Measurements from ENCODE around the gene ADAMTS13. TPM values are rescaled to one million over a fixed set of nuclear protein-coding genes. Genes with fewer than 3 reads are reported as not detected.
"Not testable (repeated sequence)": the region's sequence is repeated elsewhere in the genome, so short reads cannot be mapped to it uniquely, and the experiment has no call there.

The ADAMTS13 gene
- total RNA-seq, 3 donors from 2014 or later, result 0.60 to 0.91 (median 0.79) TPM

- Mint-ChIP-seq H3K4me1 (ENCODE audit: low read depth) (no peaks in the 10 kb centered on the region), H3K4me3 (no peak overlapping the region), H3K9me3 (no peaks in the 10 kb centered on the region), H3K36me3 (ENCODE audit: insufficient read depth) (no peaks in the 10 kb centered on the region), H3K27me3 (ENCODE audit: low read depth) (peaks cover 2% of the 10 kb centered on the region)
- ATAC-seq (no peak), DNase-seq (no peak)
These were observed 36.7 kb upstream of the ADAMTS13 start for GRCh38 chr9:133385452-133385851.

- Mint-ChIP-seq H3K4me3 (no peak overlapping the region), H3K27me3 (ENCODE audit: low read depth) (peaks cover 2% of the 10 kb centered on the region), H3K4me1 (ENCODE audit: low read depth) (no peaks in the 10 kb centered on the region), H3K36me3 (ENCODE audit: insufficient read depth) (no peaks in the 10 kb centered on the region), H3K9me3 (no peaks in the 10 kb centered on the region)
- DNase-seq, result no peak
- ATAC-seq, result no peak
These were observed 35.8 kb upstream of the ADAMTS13 start for GRCh38 chr9:133386338-133386737.

- H3K4me1 Mint-ChIP-seq (ENCODE audit: low read depth), result no peaks in the 10 kb centered on the region
- peaks cover 2% of the 10 kb centered on the region for H3K27me3 Mint-ChIP-seq (ENCODE audit: low read depth)
- no peaks in the 10 kb centered on the region for H3K36me3 Mint-ChIP-seq (ENCODE audit: insufficient read depth)
- H3K9me3 Mint-ChIP-seq, result no peaks in the 10 kb centered on the region
- no peak for ATAC-seq
- no peak overlapping the region for H3K4me3 Mint-ChIP-seq
- no peak for DNase-seq
These were observed 34.5 kb upstream of the ADAMTS13 start for GRCh38 chr9:133387680-133388079.

- no peak for DNase-seq
- Mint-ChIP-seq H3K36me3 (ENCODE audit: insufficient read depth) (no peaks in the 10 kb centered on the region), H3K27me3 (ENCODE audit: low read depth) (peaks cover 2% of the 10 kb centered on the region), H3K4me1 (ENCODE audit: low read depth) (no peaks in the 10 kb centered on the region), H3K9me3 (no peaks in the 10 kb centered on the region), H3K4me3 (no peak overlapping the region)
- ATAC-seq, result no peak
These were observed 33.1 kb upstream of the ADAMTS13 start for GRCh38 chr9:133389025-133389557.

GRCh38 chr9:133389562-133389961 lies 32.6 kb upstream of the ADAMTS13 start:
- DNase-seq, result no peak
- Mint-ChIP-seq H3K36me3 (ENCODE audit: insufficient read depth) (no peaks in the 10 kb centered on the region), H3K9me3 (no peaks in the 10 kb centered on the region), H3K27me3 (ENCODE audit: low read depth) (peaks cover 5% of the 10 kb centered on the region), H3K4me3 (no peak overlapping the region), H3K4me1 (ENCODE audit: low read depth) (no peaks in the 10 kb centered on the region)
- no peak for ATAC-seq

GRCh38 chr9:133390713-133391112 lies 31.5 kb upstream of the ADAMTS13 start:
- H3K4me1 Mint-ChIP-seq (ENCODE audit: low read depth), result no peaks in the 10 kb centered on the region
- ATAC-seq (no peak), DNase-seq (no peak)
- H3K27me3 Mint-ChIP-seq (ENCODE audit: low read depth), result peaks cover 7% of the 10 kb centered on the region
- no peaks in the 10 kb centered on the region for H3K9me3 Mint-ChIP-seq
- H3K36me3 Mint-ChIP-seq (ENCODE audit: insufficient read depth), result no peaks in the 10 kb centered on the region
- no peak overlapping the region for H3K4me3 Mint-ChIP-seq

- H3K4me1 Mint-ChIP-seq (ENCODE audit: low read depth); ATAC-seq; H3K4me3 Mint-ChIP-seq: not testable (repeated sequence)
These were observed 30.7 kb upstream of the ADAMTS13 start for GRCh38 chr9:133391449-133391848.

GRCh38 chr9:133392308-133392707 lies 29.9 kb upstream of the ADAMTS13 start:
- not testable (repeated sequence) for H3K4me1 Mint-ChIP-seq (ENCODE audit: low read depth); DNase-seq; H3K27me3 Mint-ChIP-seq (ENCODE audit: low read depth); ATAC-seq; H3K36me3 Mint-ChIP-seq (ENCODE audit: insufficient read depth); H3K9me3 Mint-ChIP-seq; H3K4me3 Mint-ChIP-seq

More at GRCh38 chr9:133391449-133391848, 30.7 kb upstream of the ADAMTS13 start:
- H3K9me3 Mint-ChIP-seq; H3K27me3 Mint-ChIP-seq (ENCODE audit: low read depth); DNase-seq; H3K36me3 Mint-ChIP-seq (ENCODE audit: insufficient read depth): not testable (repeated sequence)

GRCh38 chr9:133393399-133393798 lies 28.8 kb upstream of the ADAMTS13 start:
- ATAC-seq (no peak), DNase-seq (no peak)
- Mint-ChIP-seq H3K36me3 (ENCODE audit: insufficient read depth) (no peaks in the 10 kb centered on the region), H3K4me1 (ENCODE audit: low read depth) (no peaks in the 10 kb centered on the region), H3K4me3 (no peak overlapping the region), H3K9me3 (no peaks in the 10 kb centered on the region), H3K27me3 (ENCODE audit: low read depth) (peaks cover 7% of the 10 kb centered on the region)

GRCh38 chr9:133394687-133395271 lies 27.4 kb upstream of the ADAMTS13 start:
- no peak overlapping the region for H3K4me3 Mint-ChIP-seq
- peaks cover 6% of the 10 kb centered on the region for H3K27me3 Mint-ChIP-seq (ENCODE audit: low read depth)
- H3K9me3 Mint-ChIP-seq, result no peaks in the 10 kb centered on the region
- DNase-seq, result no peak
- H3K4me1 Mint-ChIP-seq (ENCODE audit: low read depth), result no peaks in the 10 kb centered on the region
- ATAC-seq, result no peak
- H3K36me3 Mint-ChIP-seq (ENCODE audit: insufficient read depth), result no peaks in the 10 kb centered on the region

GRCh38 chr9:133396952-133397351 lies 25.2 kb upstream of the ADAMTS13 start:
- ATAC-seq, result no peak
- Mint-ChIP-seq H3K4me3 (no peak overlapping the region), H3K36me3 (ENCODE audit: insufficient read depth) (no peaks in the 10 kb centered on the region), H3K9me3 (no peaks in the 10 kb centered on the region), H3K4me1 (ENCODE audit: low read depth) (no peaks in the 10 kb centered on the region), H3K27me3 (ENCODE audit: low read depth) (peaks cover 5% of the 10 kb centered on the region)
- DNase-seq, result no peak

- DNase-seq (no peak), ATAC-seq (no peak)
- peaks cover 5% of the 10 kb centered on the region for H3K27me3 Mint-ChIP-seq (ENCODE audit: low read depth)
- H3K36me3 Mint-ChIP-seq (ENCODE audit: insufficient read depth), result no peaks in the 10 kb centered on the region
- no peaks in the 10 kb centered on the region for H3K4me1 Mint-ChIP-seq (ENCODE audit: low read depth)
- no peak overlapping the region for H3K4me3 Mint-ChIP-seq
- H3K9me3 Mint-ChIP-seq, result no peaks in the 10 kb centered on the region
These were observed 24.8 kb upstream of the ADAMTS13 start for GRCh38 chr9:133397370-133397769.

- Mint-ChIP-seq H3K27me3 (ENCODE audit: low read depth) (peaks cover 5% of the 10 kb centered on the region), H3K36me3 (ENCODE audit: insufficient read depth) (no peaks in the 10 kb centered on the region), H3K4me1 (ENCODE audit: low read depth) (no peaks in the 10 kb centered on the region), H3K4me3 (no peak overlapping the region), H3K9me3 (no peaks in the 10 kb centered on the region)
- no peak for ATAC-seq
- DNase-seq, result no peak
These were observed 24.3 kb upstream of the ADAMTS13 start for GRCh38 chr9:133397895-133398294.

- no peak for ATAC-seq
- peaks cover under 1% of the 10 kb centered on the region for H3K36me3 Mint-ChIP-seq (ENCODE audit: insufficient read depth)
- no peaks in the 10 kb centered on the region for H3K4me1 Mint-ChIP-seq (ENCODE audit: low read depth)
- H3K9me3 Mint-ChIP-seq, result no peaks in the 10 kb centered on the region
- no peak for DNase-seq
- H3K4me3 Mint-ChIP-seq, result no peak overlapping the region
- H3K27me3 Mint-ChIP-seq (ENCODE audit: low read depth), result no peaks in the 10 kb centered on the region
These were observed 21.9 kb upstream of the ADAMTS13 start for GRCh38 chr9:133400292-133400691.

- Mint-ChIP-seq H3K4me1 (ENCODE audit: low read depth) (no peaks in the 10 kb centered on the region), H3K9me3 (no peaks in the 10 kb centered on the region), H3K36me3 (ENCODE audit: insufficient read depth) (peaks cover 9% of the 10 kb centered on the region), H3K4me3 (no peak overlapping the region), H3K27me3 (ENCODE audit: low read depth) (no peaks in the 10 kb centered on the region)
- no peak for DNase-seq
- ATAC-seq, result no peak
These were observed 20.6 kb upstream of the ADAMTS13 start for GRCh38 chr9:133401588-133401987.

Measured in activated T-cell treated with anti-CD3 and anti-CD28 coated beads, Interleukin-2, amount 50 U/mL, for 4 hours (primary cell).